IPS-15b (cell line): ENCODE results near the gene RPS27.
"Not testable (repeated sequence)": the region's sequence is repeated elsewhere in the genome, so short reads cannot be mapped to it uniquely, and the experiment has no call there.

Source experiments
- H3K27me3 ChIP-seq: one replicate; pipeline ENCODE4 v1.6.1; 2013; ENCODE audit warnings: low read length; ENCODE audit not compliant: control insufficient read depth, insufficient read depth
- H3K36me3 ChIP-seq: one replicate; pipeline ENCODE4 v1.6.1; 2013; ENCODE audit warnings: low read length; ENCODE audit not compliant: control insufficient read depth, insufficient read depth
- H3K4me1 ChIP-seq: one replicate; pipeline ENCODE4 v1.6.1; 2013; ENCODE audit warnings: mild to moderate bottlenecking, low read length; ENCODE audit not compliant: control insufficient read depth, insufficient read depth
- H3K4me3 ChIP-seq: one replicate; pipeline ENCODE4 v1.5.1; 2013; ENCODE audit warnings: low read depth, low read length
- H3K9ac ChIP-seq: one replicate; pipeline ENCODE4 v1.6.1; 2013; ENCODE audit warnings: low read depth, mild to moderate bottlenecking, low read length
- H3K9me3 ChIP-seq: one replicate; pipeline ENCODE4 v1.6.1; 2013; ENCODE audit warnings: mild to moderate bottlenecking, low read length; ENCODE audit not compliant: control insufficient read depth, insufficient read depth

Gene RPS27

GRCh38 chr1:153977250-153978240, 13.0 kb upstream of the RPS27 start, which contains the start of gene JTB:
Gene JTB, minus strand, starts transcription at chr1:153977674. Its CDS starts 422 bp downstream, at chr1:153977252.
- Histone ChIP-seq H3K4me3 (peak within 1 kb of the TSS; percentile 84), H3K36me3 (peaks cover 24% of the 10 kb centered on the region), H3K9me3 (no peaks in the 10 kb centered on the region), H3K9ac (peak within 1 kb of the TSS; percentile 97), H3K4me1 (no peaks in the 10 kb centered on the region), H3K27me3 (no peaks in the 10 kb centered on the region)

- no peaks in the 10 kb centered on the region for H3K9me3 ChIP-seq
- peak overlapping the region; percentile 84 for H3K4me3 ChIP-seq
- H3K9ac ChIP-seq, result peak overlapping the region; percentile 97
- H3K4me1 ChIP-seq, result no peaks in the 10 kb centered on the region
- peaks cover 28% of the 10 kb centered on the region for H3K36me3 ChIP-seq
- no peaks in the 10 kb centered on the region for H3K27me3 ChIP-seq
Observed at GRCh38 chr1:153978274-153978909, 12.2 kb upstream of the RPS27 start.

GRCh38 chr1:153979091-153979490, 11.5 kb upstream of the RPS27 start:
- not testable (repeated sequence) for H3K9me3 ChIP-seq, H3K4me1 ChIP-seq, H3K27me3 ChIP-seq, H3K4me3 ChIP-seq, H3K9ac ChIP-seq
- peaks cover 28% of the 10 kb centered on the region for H3K36me3 ChIP-seq

GRCh38 chr1:153981735-153982134, 8.8 kb upstream of the RPS27 start:
- not testable (repeated sequence) for H3K27me3 ChIP-seq, H3K4me3 ChIP-seq, H3K9ac ChIP-seq, H3K9me3 ChIP-seq
- H3K4me1 ChIP-seq, result peaks cover 14% of the 10 kb centered on the region
- peaks cover 23% of the 10 kb centered on the region for H3K36me3 ChIP-seq

GRCh38 chr1:153984123-153984894, 6.3 kb upstream of the RPS27 start:
- H3K9me3 ChIP-seq, result no peaks in the 10 kb centered on the region
- H3K36me3 ChIP-seq, result peaks cover 23% of the 10 kb centered on the region
- H3K4me1 ChIP-seq, result peaks cover 14% of the 10 kb centered on the region
- H3K9ac ChIP-seq, result no peak overlapping the region
- H3K27me3 ChIP-seq, result no peaks in the 10 kb centered on the region
- peak overlapping the region; percentile 68 for H3K4me3 ChIP-seq

GRCh38 chr1:153985341-153985912, 5.1 kb upstream of the RPS27 start:
- peak overlapping the region; percentile 95 for H3K9ac ChIP-seq
- peak overlapping the region; percentile 68 for H3K4me3 ChIP-seq
- H3K4me1 ChIP-seq, result peaks cover 14% of the 10 kb centered on the region
- peaks cover 19% of the 10 kb centered on the region for H3K36me3 ChIP-seq
- H3K9me3 ChIP-seq, result no peaks in the 10 kb centered on the region
- no peaks in the 10 kb centered on the region for H3K27me3 ChIP-seq

- Histone ChIP-seq H3K4me3 (peak within 1 kb of the TSS; percentile 68), H3K36me3 (peaks cover 19% of the 10 kb centered on the region), H3K27me3 (no peaks in the 10 kb centered on the region), H3K4me1 (peaks cover 14% of the 10 kb centered on the region), H3K9ac (peak within 1 kb of the TSS; percentile 95), H3K9me3 (no peaks in the 10 kb centered on the region)
Observed at GRCh38 chr1:153985941-153986761, 4.4 kb upstream of the RPS27 start, which contains the start of gene RAB13. Gene RAB13, minus strand, starts transcription at chr1:153986339. Its CDS starts 103 bp downstream, at chr1:153986236.

- Histone ChIP-seq H3K4me3 (no peak overlapping the region), H3K4me1 (peaks cover 14% of the 10 kb centered on the region), H3K9ac (no peak overlapping the region)
Observed at GRCh38 chr1:153987621-153988020, 2.9 kb upstream of the RPS27 start.

GRCh38 chr1:153991151-153991630, 629 bp downstream of the RPS27 start:
- H3K9me3 ChIP-seq, result no peaks in the 10 kb centered on the region
- peak overlapping the region; percentile 98 for H3K4me3 ChIP-seq
- peak overlapping the region; percentile 100 for H3K9ac ChIP-seq
- H3K27me3 ChIP-seq, result no peaks in the 10 kb centered on the region
- H3K4me1 ChIP-seq, result peaks cover 3% of the 10 kb centered on the region
- peaks cover 20% of the 10 kb centered on the region for H3K36me3 ChIP-seq

More at GRCh38 chr1:153987621-153988020, 2.9 kb upstream of the RPS27 start:
- peaks cover 16% of the 10 kb centered on the region for H3K36me3 ChIP-seq
- H3K27me3 ChIP-seq, result no peaks in the 10 kb centered on the region
- H3K9me3 ChIP-seq, result no peaks in the 10 kb centered on the region

- H3K4me1 ChIP-seq, result no peaks in the 10 kb centered on the region
- H3K4me3 ChIP-seq, result peak overlapping the region; percentile 98
- peak overlapping the region; percentile 100 for H3K9ac ChIP-seq
- H3K36me3 ChIP-seq, result peaks cover 20% of the 10 kb centered on the region
- no peaks in the 10 kb centered on the region for H3K27me3 ChIP-seq
- no peaks in the 10 kb centered on the region for H3K9me3 ChIP-seq
Observed at GRCh38 chr1:153991806-153992205, 1.2 kb downstream of the RPS27 start.
